ENCODE results near the gene SMAD6.
A peak's percentile ranks its signal among the peaks of the same experiment; 100 is the strongest.

SMAD6 gene

GRCh38 chr15:66692808-66693596 is 9.0 kb upstream of the SMAD6 start:
- no peaks in the 10 kb centered on the region for H3K9me3 ChIP-seq (ENCODE audit: control insufficient read depth in 1 of 2, low read length in 2 of 2)
- no peaks in the 10 kb centered on the region for H3K36me3 ChIP-seq (ENCODE audit: control insufficient read depth in 1 of 2, insufficient read depth in 2 of 2, low read length in 2 of 2)
- no peak overlapping the region for H3K27ac ChIP-seq (ENCODE audit: low read length)
- H3K4me3 ChIP-seq (ENCODE audit: low read depth in 1 of 2, low read length in 2 of 2): no peak overlapping the region
- peaks cover 0 to 5% of the 10 kb centered on the region in 2 donors for H3K4me1 ChIP-seq (ENCODE audit: control insufficient read depth in 1 of 2, insufficient read depth in 2 of 2, low read length in 2 of 2)
- H3K27me3 ChIP-seq (ENCODE audit: low read depth, low read length): no peaks in the 10 kb centered on the region

- no peaks in the 10 kb centered on the region for H3K36me3 ChIP-seq (ENCODE audit: control insufficient read depth in 1 of 2, insufficient read depth in 2 of 2, low read length in 2 of 2)
- H3K27me3 ChIP-seq (ENCODE audit: low read depth, low read length): no peaks in the 10 kb centered on the region
- H3K9me3 ChIP-seq (ENCODE audit: control insufficient read depth in 1 of 2, low read length in 2 of 2): no peaks in the 10 kb centered on the region
- H3K27ac ChIP-seq (ENCODE audit: low read length): no peak overlapping the region
- peaks cover 3 to 5% of the 10 kb centered on the region in 2 donors for H3K4me1 ChIP-seq (ENCODE audit: control insufficient read depth in 1 of 2, insufficient read depth in 2 of 2, low read length in 2 of 2)
- no peak overlapping the region for H3K4me3 ChIP-seq (ENCODE audit: low read depth in 1 of 2, low read length in 2 of 2)
Observed at GRCh38 chr15:66696770-66697169, 5.3 kb upstream of the SMAD6 start.

- H3K9me3 ChIP-seq (ENCODE audit: control insufficient read depth in 1 of 2, low read length in 2 of 2): no peaks in the 10 kb centered on the region
- H3K27ac ChIP-seq (ENCODE audit: low read length): no peak overlapping the region
- H3K36me3 ChIP-seq (ENCODE audit: control insufficient read depth in 1 of 2, insufficient read depth in 2 of 2, low read length in 2 of 2): no peaks in the 10 kb centered on the region
Observed at GRCh38 chr15:66698318-66698961, 3.6 kb upstream of the SMAD6 start.

GRCh38 chr15:66698971-66699370 is 3.1 kb upstream of the SMAD6 start:
- no peak overlapping the region for H3K4me3 ChIP-seq (ENCODE audit: low read depth in 1 of 2, low read length in 2 of 2)
- H3K36me3 ChIP-seq (ENCODE audit: control insufficient read depth in 1 of 2, insufficient read depth in 2 of 2, low read length in 2 of 2): no peaks in the 10 kb centered on the region
- H3K27me3 ChIP-seq (ENCODE audit: low read depth, low read length): no peaks in the 10 kb centered on the region
- H3K27ac ChIP-seq (ENCODE audit: low read length): no peak overlapping the region
- H3K4me1 ChIP-seq (ENCODE audit: control insufficient read depth in 1 of 2, insufficient read depth in 2 of 2, low read length in 2 of 2): peaks cover 3 to 11% of the 10 kb centered on the region in 2 donors
- H3K9me3 ChIP-seq (ENCODE audit: control insufficient read depth in 1 of 2, low read length in 2 of 2): no peaks in the 10 kb centered on the region

More at GRCh38 chr15:66698318-66698961, 3.6 kb upstream of the SMAD6 start:
- H3K4me1 ChIP-seq (ENCODE audit: control insufficient read depth in 1 of 2, insufficient read depth in 2 of 2, low read length in 2 of 2): peaks cover 3 to 9% of the 10 kb centered on the region in 2 donors
- H3K27me3 ChIP-seq (ENCODE audit: low read depth, low read length): no peaks in the 10 kb centered on the region
- H3K4me3 ChIP-seq (ENCODE audit: low read depth in 1 of 2, low read length in 2 of 2): no peak overlapping the region

- peak overlapping the region; percentile 53 to 92 for H3K4me3 ChIP-seq (ENCODE audit: low read depth in 1 of 2, low read length in 2 of 2)
- H3K4me1 ChIP-seq (ENCODE audit: control insufficient read depth in 1 of 2, insufficient read depth in 2 of 2, low read length in 2 of 2): peaks cover 13 to 25% of the 10 kb centered on the region in 2 donors
- no peak overlapping the region for H3K27ac ChIP-seq (ENCODE audit: low read length)
Observed at GRCh38 chr15:66700412-66700801, 1.6 kb upstream of the SMAD6 start.

GRCh38 chr15:66700802-66701421 is 1.1 kb upstream of the SMAD6 start:
- H3K9me3 ChIP-seq (ENCODE audit: control insufficient read depth in 1 of 2, low read length in 2 of 2): no peaks in the 10 kb centered on the region
- H3K4me3 ChIP-seq (ENCODE audit: low read depth in 1 of 2, low read length in 2 of 2): peak overlapping the region; percentile 76 to 92
- H3K36me3 ChIP-seq (ENCODE audit: control insufficient read depth in 1 of 2, insufficient read depth in 2 of 2, low read length in 2 of 2): no peaks in the 10 kb centered on the region
- peaks cover 18 to 29% of the 10 kb centered on the region in 2 donors for H3K4me1 ChIP-seq (ENCODE audit: control insufficient read depth in 1 of 2, insufficient read depth in 2 of 2, low read length in 2 of 2)
- no peaks in the 10 kb centered on the region for H3K27me3 ChIP-seq (ENCODE audit: low read depth, low read length)
- no peak overlapping the region for H3K27ac ChIP-seq (ENCODE audit: low read length)

More at GRCh38 chr15:66700412-66700801, 1.6 kb upstream of the SMAD6 start:
- Histone ChIP-seq H3K9me3 (ENCODE audit: control insufficient read depth in 1 of 2, low read length in 2 of 2) (no peaks in the 10 kb centered on the region), H3K36me3 (ENCODE audit: control insufficient read depth in 1 of 2, insufficient read depth in 2 of 2, low read length in 2 of 2) (no peaks in the 10 kb centered on the region), H3K27me3 (ENCODE audit: low read depth, low read length) (no peaks in the 10 kb centered on the region)

- Histone ChIP-seq H3K27me3 (ENCODE audit: low read depth, low read length) (no peaks in the 10 kb centered on the region), H3K36me3 (ENCODE audit: control insufficient read depth in 1 of 2, insufficient read depth in 2 of 2, low read length in 2 of 2) (no peaks in the 10 kb centered on the region), H3K4me3 (ENCODE audit: low read depth in 1 of 2, low read length in 2 of 2) (peak overlapping the region; percentile 76 to 92), H3K9me3 (ENCODE audit: control insufficient read depth in 1 of 2, low read length in 2 of 2) (no peaks in the 10 kb centered on the region), H3K27ac (ENCODE audit: low read length) (no peak overlapping the region), H3K4me1 (ENCODE audit: control insufficient read depth in 1 of 2, insufficient read depth in 2 of 2, low read length in 2 of 2) (peaks cover 21 to 33% of the 10 kb centered on the region in 2 donors)
Observed at GRCh38 chr15:66701422-66702034, 508 bp upstream of the SMAD6 start.

- no peaks in the 10 kb centered on the region for H3K27me3 ChIP-seq (ENCODE audit: low read depth, low read length)
- no peaks in the 10 kb centered on the region for H3K9me3 ChIP-seq (ENCODE audit: control insufficient read depth in 1 of 2, low read length in 2 of 2)
- peaks cover 24 to 45% of the 10 kb centered on the region in 2 donors for H3K4me1 ChIP-seq (ENCODE audit: control insufficient read depth in 1 of 2, insufficient read depth in 2 of 2, low read length in 2 of 2)
- H3K27ac ChIP-seq (ENCODE audit: low read length): peak overlapping the region; percentile 39
- H3K4me3 ChIP-seq (ENCODE audit: low read depth in 1 of 2, low read length in 2 of 2): peak overlapping the region; percentile 76 to 92
- H3K36me3 ChIP-seq (ENCODE audit: control insufficient read depth in 1 of 2, insufficient read depth in 2 of 2, low read length in 2 of 2): no peaks in the 10 kb centered on the region
Observed at GRCh38 chr15:66702787-66703539, 927 bp downstream of the SMAD6 start.

- no peaks in the 10 kb centered on the region for H3K36me3 ChIP-seq (ENCODE audit: control insufficient read depth in 1 of 2, insufficient read depth in 2 of 2, low read length in 2 of 2)
- no peaks in the 10 kb centered on the region for H3K9me3 ChIP-seq (ENCODE audit: control insufficient read depth in 1 of 2, low read length in 2 of 2)
- no peak overlapping the region for H3K27ac ChIP-seq (ENCODE audit: low read length)
- peaks cover 24 to 48% of the 10 kb centered on the region in 2 donors for H3K4me1 ChIP-seq (ENCODE audit: control insufficient read depth in 1 of 2, insufficient read depth in 2 of 2, low read length in 2 of 2)
- no peaks in the 10 kb centered on the region for H3K27me3 ChIP-seq (ENCODE audit: low read depth, low read length)
- H3K4me3 ChIP-seq (ENCODE audit: low read depth in 1 of 2, low read length in 2 of 2): peak overlapping the region in 1 of 2 donors; percentile 92
Observed at GRCh38 chr15:66703540-66703941, 1.5 kb downstream of the SMAD6 start.

- Histone ChIP-seq H3K36me3 (ENCODE audit: control insufficient read depth in 1 of 2, insufficient read depth in 2 of 2, low read length in 2 of 2) (no peaks in the 10 kb centered on the region), H3K27ac (ENCODE audit: low read length) (peak overlapping the region; percentile 36), H3K9me3 (ENCODE audit: control insufficient read depth in 1 of 2, low read length in 2 of 2) (no peaks in the 10 kb centered on the region), H3K4me3 (ENCODE audit: low read depth in 1 of 2, low read length in 2 of 2) (peak overlapping the region; percentile 64 to 92), H3K27me3 (ENCODE audit: low read depth, low read length) (no peaks in the 10 kb centered on the region), H3K4me1 (ENCODE audit: control insufficient read depth in 1 of 2, insufficient read depth in 2 of 2, low read length in 2 of 2) (peaks cover 24 to 48% of the 10 kb centered on the region in 2 donors)
Observed at GRCh38 chr15:66704019-66704802, 2.2 kb downstream of the SMAD6 start.
